Measurements from ENCODE around the gene TMEM47. TPM values are rescaled to one million over a fixed set of nuclear protein-coding genes. Genes with fewer than 3 reads are reported as not detected.
A peak's percentile ranks its signal among the peaks of the same experiment; 100 is the strongest.

TMEM47 gene
- total and polyA plus RNA-seq, 2 of the 8 experiments (the other 6 are each of a cell fraction or from before 2014, with no cell fraction given), result 24.8 to 28.5 TPM

GRCh38 chrX:34578237-34578636, 78.8 kb downstream of the TMEM47 start:
- Histone ChIP-seq H3K23ac (ENCODE audit: insufficient read length) (no peak overlapping the region), H3K36me3 (ENCODE audit: control insufficient read depth in 2 of 4, insufficient read depth in 4 of 4, low read length in 3 of 4) (no peaks in the 10 kb centered on the region), H2BK5ac (ENCODE audit: low read depth, low read length) (no peak overlapping the region), H4K20me1 (replicated peaks in 1 of 2; ENCODE audit: control insufficient read depth in 1 of 2, insufficient read depth in 2 of 2, low read length in 2 of 2) (no peaks in the 10 kb centered on the region), H3K4me1 (replicated peaks in 1 of 4; ENCODE audit: control insufficient read depth in 3 of 4, insufficient read depth in 4 of 4, low read length in 3 of 4) (0 out of 7 replicates have a peak, but pooled peaks cover 0 to 3% (median 0%) of the 10 kb centered on the region in 4 experiments), H4K5ac (ENCODE audit: insufficient read length, low read depth, low read length) (no peak overlapping the region), H2BK12ac (ENCODE audit: low read depth, low read length) (no peak overlapping the region), H4K91ac (replicated peaks; ENCODE audit: insufficient read length, low read length) (no peak overlapping the region), H3K14ac (ENCODE audit: insufficient read length) (no peak overlapping the region), H3K79me1 (ENCODE audit: low read depth, low read length) (no peaks in the 10 kb centered on the region), H2AK5ac (ENCODE audit: low read depth, low read length) (no peak overlapping the region), H3K9ac (replicated peaks in 1 of 4; ENCODE audit: extremely low read depth in 1 of 4, low read depth in 3 of 4, low read length in 3 of 4) (no peak overlapping the region), H4K8ac (ENCODE audit: extremely low read depth, insufficient read depth, low read length) (no peak overlapping the region), H2AFZ (ENCODE audit: low read length) (no peak overlapping the region), H3K4me2 (ENCODE audit: insufficient read depth in 1 of 2, low read depth in 2 of 2, low read length in 2 of 2) (no peak overlapping the region), H3K56ac (replicated peaks; ENCODE audit: insufficient read length, low read depth, low read length) (no peak overlapping the region), H3K4me3 (ENCODE audit: extremely low read depth in 1 of 4, insufficient read depth in 2 of 4, low read depth in 3 of 4, low read length in 4 of 4) (no peak overlapping the region), H2BK120ac (replicated peaks; ENCODE audit: low read depth, low read length) (no peak overlapping the region), H2BK20ac (ENCODE audit: low read length) (no peak overlapping the region), H2BK15ac (ENCODE audit: low read length) (no peak overlapping the region), H3K79me2 (ENCODE audit: control insufficient read depth in 1 of 2, insufficient read depth in 2 of 2, low read length in 2 of 2) (no peaks in the 10 kb centered on the region), H3K27me3 (replicated peaks in 1 of 4; ENCODE audit: control insufficient read depth in 3 of 4, extremely low read depth in 1 of 4, insufficient read depth in 3 of 4, low read length in 3 of 4) (no peaks in the 10 kb centered on the region), H3K23me2 (ENCODE audit: low read depth, low read length) (no peaks in the 10 kb centered on the region), H3K18ac (ENCODE audit: extremely low read depth, low read length) (no peak overlapping the region), H3K9me3 (ENCODE audit: insufficient read depth in 2 of 2, low read depth in 1 of 2, low read length in 1 of 2) (no peaks in the 10 kb centered on the region), H3K4ac (replicated peaks; ENCODE audit: insufficient read length, low read depth, low read length) (no peak overlapping the region), H3K27ac (ENCODE audit: low read depth, low read length) (no peak overlapping the region)
- DNase-seq (ENCODE audit: low read depth in 1 of 2, low spot score in 2 of 2) (no peak), FAIRE-seq (no peak)
- POLR2A ChIA-PET (ENCODE audit: partially characterized antibody), result interaction anchor here (0.6 kb wide), 1 partner anchor 59 kb away, joined by 3 read pairs; no protein-coding TSS in a partner anchor
- CTCF ChIA-PET (ENCODE audit: partially characterized antibody), result interaction anchor here (0.6 to 2.3 kb wide), 3 partner anchors 11 to 1381 kb away, joined by 3 to 9 read pairs (median 3); no protein-coding TSS in a partner anchor
- TF ChIP-seq RAD21 (IDR thresholded peaks at IDR 0.05 in 1 of 2, conservative IDR thresholded peaks at IDR 0.05 in 1 of 2; ENCODE audit: low read depth in 2 of 2, low read length in 2 of 2) (peak in 1 of 2 experiments; percentile 49; a peak in 3 of 4 replicates), TCF12 (IDR thresholded peaks at IDR 0.05; ENCODE audit: low read depth, low read length) (no peak)
- 21% methylated on average over 2 of the region's 2 CpGs; no CpG with 5 or more reads in 1 of the 2 experiments for WGBS, 2 experiments (ENCODE audit: extremely low coverage in 1 of 2, insufficient coverage in 1 of 2, insufficient read length in 1 of 2, insufficient replicate concordance in 2 of 2, low coverage in 1 of 2, low lambda C conversion rate in 2 of 2, missing lambda C conversion rate in 1 of 2)

All from H1 (cell line).